Prostate gland (tissue), 2 donors: ENCODE measurements around the gene PTPRE.

Source experiments
- POLR2A ChIP-seq: fragments of 450-650 bp; IDR thresholded peaks from one replicate; pipeline ENCODE4 v1.6.1; 2016; ENCODE audit warnings: antibody characterized with exemption, mild to moderate bottlenecking
- TF ChIP-seq, protein P1 (sequence below), 4 experiments: fragments of 200-600 bp in 2 of 4; fragments of 450-650 bp in 2 of 4; sonication (generic) in 2 of 4; IDR thresholded peaks; 1 replicate in 3 of 4; 2 replicates in 1 of 4; pipeline ENCODE4 v1.5.1; 2016 to 2019; ENCODE audit warnings: antibody characterized with exemption in 4 of 4, mild to moderate bottlenecking in 2 of 4, moderate library complexity in 2 of 4

DNA sequence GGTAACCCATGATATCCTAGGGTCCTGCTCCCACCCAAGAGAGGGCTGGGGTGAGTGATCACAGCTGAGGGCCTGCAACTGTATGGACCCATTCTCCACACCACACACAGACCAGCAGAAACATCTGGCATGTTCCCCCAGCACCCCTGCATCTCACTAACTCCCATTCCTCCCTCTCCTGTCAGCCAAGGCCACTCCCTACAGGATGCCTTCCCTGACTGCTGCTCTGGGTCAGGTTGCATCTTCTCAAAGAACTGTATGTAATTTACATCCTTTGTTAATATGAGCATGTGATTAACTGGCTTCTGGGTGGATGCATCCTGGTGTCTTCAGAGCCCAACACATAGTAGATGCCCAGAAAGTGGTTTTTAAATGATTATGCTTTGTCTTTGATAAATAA, 56.2 kb downstream of the PTPRE start:
- TF ChIP-seq, protein P1, sequence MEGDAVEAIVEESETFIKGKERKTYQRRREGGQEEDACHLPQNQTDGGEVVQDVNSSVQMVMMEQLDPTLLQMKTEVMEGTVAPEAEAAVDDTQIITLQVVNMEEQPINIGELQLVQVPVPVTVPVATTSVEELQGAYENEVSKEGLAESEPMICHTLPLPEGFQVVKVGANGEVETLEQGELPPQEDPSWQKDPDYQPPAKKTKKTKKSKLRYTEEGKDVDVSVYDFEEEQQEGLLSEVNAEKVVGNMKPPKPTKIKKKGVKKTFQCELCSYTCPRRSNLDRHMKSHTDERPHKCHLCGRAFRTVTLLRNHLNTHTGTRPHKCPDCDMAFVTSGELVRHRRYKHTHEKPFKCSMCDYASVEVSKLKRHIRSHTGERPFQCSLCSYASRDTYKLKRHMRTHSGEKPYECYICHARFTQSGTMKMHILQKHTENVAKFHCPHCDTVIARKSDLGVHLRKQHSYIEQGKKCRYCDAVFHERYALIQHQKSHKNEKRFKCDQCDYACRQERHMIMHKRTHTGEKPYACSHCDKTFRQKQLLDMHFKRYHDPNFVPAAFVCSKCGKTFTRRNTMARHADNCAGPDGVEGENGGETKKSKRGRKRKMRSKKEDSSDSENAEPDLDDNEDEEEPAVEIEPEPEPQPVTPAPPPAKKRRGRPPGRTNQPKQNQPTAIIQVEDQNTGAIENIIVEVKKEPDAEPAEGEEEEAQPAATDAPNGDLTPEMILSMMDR (IDR thresholded peaks at IDR 0.05) = no peak
- no peak for TF ChIP-seq POLR2A
